Coronary artery (tissue), 2 donors: Measurements from ENCODE around the gene RNF166.

Source experiments
- DNase-seq: peaks from one replicate; pipeline ENCODE4 v3.0.0-alpha.2; 2017; ENCODE audit warnings: low spot score
- H3K27ac ChIP-seq, 2 donors: fragments of 200-600 bp; sonication (generic); one replicate each; pipeline ENCODE4 v1.5.1; 2016 to 2019
- H3K4me3 ChIP-seq: fragments of 200-600 bp; sonication (generic); 2 replicates; pipeline ENCODE4 v1.5.1; 2016; ENCODE audit warnings: mild to moderate bottlenecking, moderate library complexity
- CTCF ChIP-seq: fragments of 200-600 bp; sonication (generic); IDR thresholded peaks from one replicate; pipeline ENCODE4 v1.5.1; 2019; ENCODE audit warnings: antibody characterized with exemption

The RNF166 gene

GRCh38 chr16:88723507-88723887, 17.3 kb upstream of the RNF166 start:
- TF ChIP-seq CTCF: no peak
- Histone ChIP-seq H3K4me3 (no peak overlapping the region), H3K27ac (no peak overlapping the region)
- no peak for DNase-seq

GRCh38 chr16:88722784-88723506, 16.7 kb upstream of the RNF166 start:
- H3K27ac ChIP-seq: no peak overlapping the region
- TF ChIP-seq CTCF: no peak
- no peak overlapping the region for H3K4me3 ChIP-seq
- no peak for DNase-seq

- H3K4me3 ChIP-seq: no peak overlapping the region
- no peak for DNase-seq
- no peak for TF ChIP-seq CTCF
- no peak overlapping the region for H3K27ac ChIP-seq
Measured at GRCh38 chr16:88721815-88722755, 15.9 kb upstream of the RNF166 start.

GRCh38 chr16:88721236-88721635, 15.0 kb upstream of the RNF166 start:
- no peak for TF ChIP-seq CTCF

GRCh38 chr16:88720396-88720970, 14.3 kb upstream of the RNF166 start:
- no peak for DNase-seq

More at GRCh38 chr16:88721236-88721635, 15.0 kb upstream of the RNF166 start:
- Histone ChIP-seq H3K27ac (no peak overlapping the region), H3K4me3 (no peak overlapping the region)
- DNase-seq: no peak

DNA sequence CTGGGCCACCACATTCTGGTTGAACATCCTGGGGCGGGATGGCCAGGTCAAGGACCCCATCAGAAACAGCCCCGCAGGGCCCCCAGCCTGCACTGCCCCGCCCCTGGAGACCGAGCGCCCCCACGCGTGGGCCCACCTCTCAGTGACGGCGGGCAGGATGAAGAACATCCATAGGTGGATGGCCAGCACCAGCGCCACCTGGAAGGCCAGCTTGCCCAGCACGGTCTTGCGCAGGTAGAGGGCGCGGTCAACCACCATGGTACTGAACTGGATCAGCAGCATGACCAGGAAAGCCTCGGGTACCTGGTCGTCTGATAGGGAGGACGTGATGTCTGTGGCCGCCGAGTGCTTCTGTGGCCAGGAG, 13.7 kb upstream of the RNF166 start:
- TF ChIP-seq CTCF: no peak
- no peak for DNase-seq
- Histone ChIP-seq H3K27ac (no peak overlapping the region), H3K4me3 (no peak overlapping the region)

More at GRCh38 chr16:88720396-88720970, 14.3 kb upstream of the RNF166 start:
- no peak for TF ChIP-seq CTCF
- no peak overlapping the region for H3K27ac ChIP-seq
- H3K4me3 ChIP-seq: no peak overlapping the region
